ENCODE data around the gene BFSP1.

The BFSP1 gene

GRCh38 chr20:17530716-17531664 lies at the start of gene BFSP1:
BFSP1 (minus strand) TSS chr20:17531379; CDS start chr20:17531329, 50 bp downstream.
- DNase-seq = peak; percentile 86

GRCh38 chr20:17580895-17581294 lies 49.7 kb upstream of the BFSP1 start:
- no peak for DNase-seq

GRCh38 chr20:17579369-17580039 lies 48.3 kb upstream of the BFSP1 start:
- no peak for DNase-seq

- no peak for DNase-seq
Measured at GRCh38 chr20:17576215-17576614, 45.0 kb upstream of the BFSP1 start.

- DNase-seq = no peak
Measured at GRCh38 chr20:17573463-17573862, 42.3 kb upstream of the BFSP1 start.

GRCh38 chr20:17572034-17572638 lies 41.0 kb upstream of the BFSP1 start:
- DNase-seq = peak; percentile 78

- DNase-seq = peak; percentile 34
Measured at GRCh38 chr20:17571153-17571527, 40.0 kb upstream of the BFSP1 start.

GRCh38 chr20:17570347-17571152 lies 39.4 kb upstream of the BFSP1 start:
- peak; percentile 84 for DNase-seq

GRCh38 chr20:17569616-17570346 lies 38.6 kb upstream of the BFSP1 start, which contains the start of gene DSTN:
DSTN (plus strand) TSS chr20:17570075; CDS start chr20:17570209, 134 bp downstream.
- DNase-seq = peak; percentile 99

GRCh38 chr20:17568972-17569521 lies 37.9 kb upstream of the BFSP1 start:
- DNase-seq = peak; percentile 90

GRCh38 chr20:17568045-17568788 lies 37.0 kb upstream of the BFSP1 start:
- DNase-seq = peak; percentile 14

- DNase-seq = no peak
Measured at GRCh38 chr20:17566345-17566744, 35.2 kb upstream of the BFSP1 start.

- DNase-seq = peak; percentile 21
Measured at GRCh38 chr20:17565169-17565845, 34.1 kb upstream of the BFSP1 start.

- DNase-seq = peak; percentile 13
Measured at GRCh38 chr20:17562804-17563305, 31.7 kb upstream of the BFSP1 start.

GRCh38 chr20:17560344-17561074 lies 29.3 kb upstream of the BFSP1 start:
- DNase-seq = peak; percentile 20

GRCh38 chr20:17559338-17559737 lies 28.2 kb upstream of the BFSP1 start:
- no peak for DNase-seq

- no peak for DNase-seq
Measured at GRCh38 chr20:17558941-17559304, 27.7 kb upstream of the BFSP1 start.

GRCh38 chr20:17558154-17558940 lies 27.2 kb upstream of the BFSP1 start:
- DNase-seq = peak; percentile 34

GRCh38 chr20:17557675-17558006 lies 26.5 kb upstream of the BFSP1 start:
- no peak for DNase-seq
